CD4-positive, alpha-beta T cell treated with Interleukin-15 for 4 hours (primary cell): Measurements from ENCODE around the gene CD79B.
A peak's percentile ranks its signal among the peaks of the same experiment; 100 is the strongest.

Experiments
- DNase-seq: peaks from one replicate; pipeline ENCODE4 v3.0.0-alpha.2; 2020; ENCODE audit warnings: low spot score

CD79B gene

DNA sequence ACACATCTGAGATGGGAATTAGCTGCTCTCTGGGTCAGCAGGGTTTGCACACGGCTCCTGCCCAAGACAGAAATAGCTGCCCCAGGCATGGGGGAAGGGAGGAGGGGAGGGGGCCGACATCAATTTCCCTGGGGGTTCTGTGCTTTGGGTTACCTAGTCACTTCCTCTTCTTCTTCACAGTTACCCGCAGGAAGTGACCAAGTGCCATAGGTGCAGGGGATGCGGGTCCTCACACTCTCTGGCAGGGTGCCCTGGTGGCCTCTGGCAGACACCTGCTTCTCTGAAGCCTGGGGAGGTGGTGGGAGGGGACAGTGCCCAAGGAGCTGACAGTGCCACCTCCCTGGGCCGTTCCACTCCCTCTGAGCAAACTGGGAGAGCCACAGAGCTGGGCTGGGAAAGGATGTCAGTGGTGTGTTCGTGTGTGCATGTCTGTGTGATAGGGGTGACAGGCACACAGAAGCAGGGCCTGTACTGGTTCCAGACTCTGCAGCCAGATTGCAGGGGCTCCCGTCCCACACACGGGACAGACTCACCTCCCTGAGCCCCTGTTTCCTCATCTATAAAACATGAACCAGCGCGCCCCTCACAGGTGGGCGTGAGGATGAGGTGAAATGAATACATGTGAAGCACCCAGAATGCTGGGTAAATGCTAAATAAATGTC, 22.4 kb upstream of the CD79B start:
- peak; percentile 28 for DNase-seq

DNA sequence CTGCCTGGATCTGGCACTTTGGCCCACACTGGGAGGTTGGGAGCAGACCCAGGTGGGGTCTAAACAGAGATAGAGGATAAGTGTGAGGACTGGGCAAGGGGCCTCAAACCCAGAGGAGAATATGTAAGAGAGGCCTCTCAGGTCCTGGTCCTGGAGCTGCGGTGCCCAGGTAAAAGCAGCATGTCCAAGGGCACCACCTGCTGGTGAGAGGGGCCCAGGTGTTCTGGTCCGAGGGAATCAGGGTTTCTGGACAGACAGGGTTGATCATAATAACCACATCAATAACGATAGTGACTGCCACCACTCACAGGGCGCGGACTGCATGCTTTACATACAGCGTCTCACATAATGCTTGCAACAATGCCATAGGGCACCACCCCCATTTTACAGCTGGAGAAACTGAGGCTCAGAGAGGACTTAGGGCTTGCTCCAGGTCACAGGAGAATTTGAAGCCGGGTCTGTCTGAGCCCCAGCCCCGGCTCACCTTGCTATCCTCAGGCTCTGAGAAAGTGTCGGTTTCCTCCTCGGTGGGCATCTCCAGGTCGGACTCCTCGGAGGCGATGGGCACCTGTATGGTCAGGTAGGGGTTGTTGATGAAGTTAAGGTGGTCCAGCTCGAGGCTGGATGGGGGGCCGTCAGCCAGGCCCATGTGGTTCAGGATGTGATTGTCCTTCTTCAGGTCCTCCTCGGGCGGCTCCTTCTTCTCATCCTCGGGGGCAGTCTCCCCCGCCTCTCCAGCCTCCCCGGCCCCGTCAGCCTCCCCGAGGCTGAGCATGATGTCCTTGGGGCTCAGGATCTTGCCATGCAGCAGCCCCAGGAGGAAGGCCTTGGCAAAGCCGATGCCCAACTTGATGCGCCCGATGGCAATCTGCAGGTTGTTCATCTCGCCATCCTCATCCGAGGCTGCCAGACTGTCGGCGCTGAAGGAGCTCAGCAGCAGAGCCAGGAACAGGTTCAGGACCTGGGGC, 19.1 kb upstream of the CD79B start:
- DNase-seq: peak; percentile 45

GRCh38 chr17:63949576-63950250, 17.6 kb upstream of the CD79B start:
- no peak for DNase-seq

DNA sequence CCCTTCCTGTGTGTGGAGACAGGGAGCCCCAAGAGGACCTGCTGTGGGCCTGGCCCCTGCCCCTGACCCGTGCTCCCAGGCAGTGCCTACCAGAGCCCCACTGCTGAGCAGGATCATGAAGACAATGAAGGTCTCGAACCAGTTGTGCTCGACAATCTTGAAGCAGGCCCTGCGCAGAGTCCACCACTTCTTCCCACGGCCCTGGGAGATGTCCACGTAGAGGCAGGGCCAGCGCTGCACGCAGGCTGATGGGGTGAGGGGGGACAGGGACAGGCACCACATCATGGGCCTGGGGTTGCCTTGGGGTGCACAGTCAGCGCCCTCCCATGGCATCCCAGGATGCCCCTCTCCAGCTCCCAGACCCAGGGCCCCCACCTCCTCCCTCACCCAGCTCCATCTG, 16.4 kb upstream of the CD79B start:
- no peak for DNase-seq

GRCh38 chr17:63947711-63948330, 15.7 kb upstream of the CD79B start:
- DNase-seq: no peak

- DNase-seq: peak; percentile 61
These were observed 14.6 kb upstream of the CD79B start for GRCh38 chr17:63946440-63947363.

DNA sequence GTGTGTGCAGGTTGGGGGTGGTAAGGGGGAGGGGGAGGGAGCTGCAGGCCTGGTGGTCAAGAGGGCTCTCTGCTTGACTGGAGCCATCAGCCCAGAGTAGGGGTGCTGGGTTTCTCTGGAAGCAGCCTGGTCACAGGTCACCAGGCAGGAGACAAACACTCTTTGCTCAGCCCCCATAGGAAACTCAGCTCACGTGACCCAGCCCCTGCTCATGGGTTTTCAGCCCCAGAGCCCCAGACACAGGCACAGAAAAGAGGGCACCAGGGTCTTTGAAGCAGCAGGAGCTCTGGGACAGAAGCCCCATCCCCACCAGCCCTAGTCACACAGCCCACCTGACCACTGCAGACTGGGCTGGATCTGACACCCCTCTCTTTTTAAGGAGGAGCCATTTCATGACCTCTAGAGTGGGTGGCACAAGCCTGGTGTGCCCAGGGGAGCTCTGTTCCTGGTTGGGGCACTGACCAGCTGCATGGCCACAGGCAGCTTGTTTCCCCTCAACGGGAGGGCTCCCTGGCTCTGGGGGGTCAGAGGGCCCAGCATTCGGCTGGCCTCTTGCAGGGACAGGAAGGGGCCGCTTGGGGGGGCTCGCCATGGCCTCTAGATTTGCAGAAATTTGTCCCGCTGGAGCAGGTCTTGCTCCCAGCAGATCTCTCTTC, 13.8 kb upstream of the CD79B start:
- DNase-seq: no peak

GRCh38 chr17:63944736-63945499, 12.8 kb upstream of the CD79B start:
- no peak for DNase-seq

DNA sequence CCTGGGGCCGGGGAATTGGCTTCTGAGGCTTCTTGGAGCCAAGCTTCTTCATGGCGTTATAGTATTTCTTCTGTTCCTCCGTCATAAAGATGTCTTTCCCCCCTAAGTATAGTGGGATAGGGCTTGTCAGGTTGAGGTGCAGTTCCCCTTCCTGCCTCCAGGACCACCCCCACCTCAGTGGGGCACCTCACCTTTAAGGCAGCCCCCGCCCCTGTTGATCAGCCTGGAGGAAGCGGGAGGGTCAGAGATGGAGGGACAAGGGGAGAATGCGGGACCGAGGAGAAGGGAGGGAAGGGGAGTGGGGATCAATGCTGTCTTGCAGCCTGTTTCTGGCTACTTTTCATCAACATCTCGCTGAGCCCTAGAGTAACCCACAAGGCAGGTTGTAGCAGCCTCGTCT, 11.6 kb upstream of the CD79B start:
- DNase-seq: no peak

GRCh38 chr17:63942309-63942985, 10.3 kb upstream of the CD79B start:
- no peak for DNase-seq

- DNase-seq: no peak
These were observed 9.6 kb upstream of the CD79B start for GRCh38 chr17:63941751-63942150.

GRCh38 chr17:63941162-63941561, 9.0 kb upstream of the CD79B start:
- no peak for DNase-seq

GRCh38 chr17:63940584-63940983, 8.5 kb upstream of the CD79B start:
- DNase-seq: no peak

DNA sequence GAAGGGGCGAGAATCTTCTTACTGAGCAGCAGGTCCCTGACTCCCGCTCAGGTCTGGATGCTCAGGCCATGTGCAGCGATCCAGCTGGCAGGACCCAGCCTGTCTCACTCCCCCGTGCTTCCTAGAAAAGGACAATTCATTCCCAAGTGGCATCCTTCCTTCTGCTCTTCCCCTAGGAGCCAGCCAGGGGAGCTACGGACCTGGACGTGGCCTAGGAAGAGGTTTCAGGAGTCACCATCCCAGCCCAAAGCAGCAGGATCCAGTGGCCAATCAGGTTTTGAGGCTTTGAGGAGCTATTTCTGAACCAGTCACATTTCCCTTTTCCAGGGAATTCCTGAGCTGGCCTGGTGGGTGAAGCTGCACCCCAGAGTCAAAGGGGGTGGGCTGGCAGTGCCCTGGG, 7.8 kb upstream of the CD79B start:
- DNase-seq: no peak

DNA sequence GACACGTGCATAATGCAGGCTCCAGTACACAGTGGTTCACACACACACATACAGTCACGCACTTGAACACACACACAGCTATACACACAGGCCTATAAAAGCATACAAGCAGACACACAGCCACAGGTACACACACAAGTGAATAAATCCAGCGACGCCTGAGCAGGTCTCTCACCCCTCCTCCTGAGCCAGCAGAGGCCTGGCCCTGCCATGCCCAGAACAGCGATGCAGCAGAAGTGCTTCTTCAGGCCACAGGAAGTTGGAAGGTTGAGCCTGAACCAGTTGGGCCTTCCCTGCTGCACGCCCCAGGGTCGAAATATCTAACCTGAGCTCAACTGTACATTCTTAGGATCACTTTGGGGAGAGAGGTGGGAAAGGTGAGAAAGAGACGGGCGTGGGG, 7.3 kb upstream of the CD79B start:
- no peak for DNase-seq

DNA sequence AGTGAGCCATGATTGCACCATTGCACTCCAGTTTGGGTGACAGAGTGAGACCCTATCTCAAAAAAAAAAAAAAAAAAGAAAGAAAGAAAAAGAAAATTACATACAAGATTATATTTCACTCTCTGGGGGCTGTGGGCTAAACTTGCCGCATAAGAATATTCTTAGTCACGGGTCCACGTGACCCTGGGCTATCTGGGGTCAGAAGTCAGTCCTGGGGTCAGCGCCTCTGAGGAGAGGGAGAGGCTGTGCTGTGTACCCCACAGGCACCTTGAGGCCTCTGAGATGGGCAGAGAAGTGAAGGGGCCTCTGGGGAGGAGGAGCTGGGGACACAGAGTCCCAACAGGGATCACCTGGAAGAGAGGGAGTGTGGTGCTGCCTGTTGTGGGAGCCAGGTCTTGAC, 5.8 kb upstream of the CD79B start:
- DNase-seq: no peak

GRCh38 chr17:63937319-63937718, 5.2 kb upstream of the CD79B start:
- no peak for DNase-seq

GRCh38 chr17:63934183-63935112, 2.3 kb upstream of the CD79B start:
- DNase-seq: no peak
